Choroid plexus epithelial cell (primary cell): ENCODE results near the gene ABR.
A peak's percentile ranks its signal among the peaks of the same experiment; 100 is the strongest.
"Not testable (repeated sequence)": the region's sequence is repeated elsewhere in the genome, so short reads cannot be mapped to it uniquely, and the experiment has no call there.

Source experiments
- DNase-seq: peaks from one replicate; pipeline ENCODE4 v3.0.0-alpha.2; 2010; ENCODE audit warnings: low read depth
- H3K4me3 ChIP-seq: 2 replicates; pipeline ENCODE4 v1.5.1; 2011; ENCODE audit warnings: low read depth, mild to moderate bottlenecking, control low read depth, low read length, moderate library complexity
- CTCF ChIP-seq: conservative IDR thresholded peaks from 2 replicates; pipeline ENCODE4 v1.5.1; 2011; ENCODE audit warnings: low read depth, mild to moderate bottlenecking, control low read depth, inconsistent platforms, low read length, moderate library complexity

ABR gene

GRCh38 chr17:1047177-1047878 is 132.5 kb downstream of the ABR start:
- H3K4me3 ChIP-seq, result no peak overlapping the region
- TF ChIP-seq CTCF, result no peak
- DNase-seq, result peak; percentile 24

DNA sequence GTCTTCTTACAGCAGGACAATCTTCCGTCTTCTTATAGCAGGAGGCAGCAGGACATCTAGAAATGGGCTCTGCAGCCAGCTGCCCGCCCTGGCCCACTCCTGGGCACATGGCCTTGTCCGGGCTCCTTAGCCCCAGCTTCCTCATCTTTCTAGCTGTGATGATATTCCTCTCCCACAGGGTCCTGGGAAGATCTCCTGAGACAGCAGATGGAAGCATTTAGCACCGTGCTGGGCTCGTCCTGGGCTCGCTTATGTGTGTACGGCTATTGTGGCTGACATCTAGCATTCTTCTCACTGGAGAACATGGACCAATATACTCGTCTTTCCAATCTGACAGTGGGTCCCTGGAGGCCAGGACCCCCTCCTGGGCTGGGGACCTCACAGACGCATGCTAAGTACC is 134.3 kb downstream of the ABR start:
- no peak for DNase-seq
- H3K4me3 ChIP-seq, result no peak overlapping the region
- no peak for TF ChIP-seq CTCF

- DNase-seq, H3K4me3 ChIP-seq: not testable (repeated sequence)
Measured at GRCh38 chr17:1044387-1045009, 135.3 kb downstream of the ABR start.

GRCh38 chr17:1043601-1044251 is 136.1 kb downstream of the ABR start:
- peak; percentile 55 for DNase-seq
- no peak for TF ChIP-seq CTCF
- no peak overlapping the region for H3K4me3 ChIP-seq

- TF ChIP-seq CTCF, result no peak
- no peak overlapping the region for H3K4me3 ChIP-seq
- no peak for DNase-seq
Measured at GRCh38 chr17:1042486-1042885, 137.3 kb downstream of the ABR start.

DNA sequence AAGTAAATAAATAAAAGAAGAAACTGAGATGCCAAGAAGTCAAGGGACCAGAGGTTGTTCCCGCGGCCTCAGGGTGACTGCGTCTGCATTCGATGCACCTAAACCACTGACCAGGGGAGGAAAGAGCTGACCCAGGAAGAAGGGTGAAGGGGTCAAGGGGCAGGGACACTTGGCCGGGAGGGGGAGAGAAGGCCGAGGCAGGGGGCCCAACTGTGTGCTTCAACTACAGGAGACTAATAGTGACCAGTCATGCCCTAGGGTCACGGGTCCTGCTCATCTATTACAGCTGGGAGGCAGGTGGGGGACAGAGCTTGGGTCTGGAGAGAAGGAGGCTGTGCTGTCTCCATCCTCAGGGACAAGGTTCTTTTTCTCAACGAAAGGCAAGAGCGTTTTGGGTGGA is 138.0 kb downstream of the ABR start:
- TF ChIP-seq CTCF, result no peak
- no peak overlapping the region for H3K4me3 ChIP-seq
- no peak for DNase-seq

DNA sequence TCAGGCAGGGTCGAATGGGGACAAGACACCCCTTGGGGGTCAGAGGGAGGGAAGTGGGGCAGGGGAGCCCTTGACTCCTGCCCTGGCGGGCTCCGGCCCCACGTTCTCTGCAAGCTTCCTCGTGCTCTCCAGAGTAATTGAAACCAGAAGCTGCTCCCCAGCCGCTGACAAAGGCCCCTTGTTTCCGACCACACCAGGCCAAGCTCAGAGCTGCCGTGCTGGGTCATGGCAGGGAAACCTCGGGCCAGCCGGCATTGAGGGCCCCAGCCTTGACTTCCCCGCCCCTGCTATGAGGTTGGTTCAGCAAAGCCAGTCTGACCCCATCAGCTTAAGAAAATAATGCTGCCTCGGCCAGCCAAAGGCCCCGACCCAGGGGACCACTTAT is 139.6 kb downstream of the ABR start:
- H3K4me3 ChIP-seq, result no peak overlapping the region
- no peak for DNase-seq
- TF ChIP-seq CTCF, result no peak
